Tibial nerve (tissue), 3 donors: ENCODE data around the gene OR14A2.

Source experiments
- CTCF ChIP-seq, 5 experiments: fragments of 200-600 bp in 3 of 5; fragments of 450-650 bp in 2 of 5; sonication (generic) in 3 of 5; IDR thresholded peaks; one replicate each; pipeline ENCODE4 v1.5.1; 2016 to 2019; ENCODE audit warnings: antibody characterized with exemption in 5 of 5, mild to moderate bottlenecking in 3 of 5, moderate library complexity in 2 of 5
- POLR2A ChIP-seq, 2 donors: fragments of 450-650 bp; IDR thresholded peaks; one replicate each; pipeline ENCODE4 v1.6.1; 2017; ENCODE audit warnings: antibody characterized with exemption in 2 of 2, mild to moderate bottlenecking in 2 of 2, moderate library complexity in 2 of 2

GRCh38 chr1:247701338-247701737 is 46.6 kb downstream of the OR14A2 start:
- TF ChIP-seq POLR2A (IDR thresholded peaks at IDR 0.05) = no peak
- TF ChIP-seq CTCF (IDR thresholded peaks at IDR 0.05) = no peak
